Right ventricle myocardium inferior (tissue), 1 donor: Measurements from ENCODE around the gene UGT1A9. TPM values are rescaled to one million over a fixed set of nuclear protein-coding genes. Genes with fewer than 3 reads are reported as not detected.

Experiments
- ATAC-seq: fragments of 200-7000 bp; cut with Tn5 transposase; one replicate; pipeline ENCODE4 v1.9.1; 2020; ENCODE audit warnings: mild to moderate bottlenecking, moderate library complexity
- DNase-seq: peaks from one replicate; pipeline ENCODE4 v3.0.0; 2021; ENCODE audit errors: missing footprints
- intact Hi-C: fragments of 100-400 bp; cut with DNase I; formaldehyde crosslinking; loops from one replicate; pipeline ENCODE4 v1.11.0; 2022
- total RNA-seq: library from RNA; stranded (reverse); fragmentation: NEBNext Ultra II Directional; extraction: Animal tissue kit (Norgen Biotek cat#: 25700); gene quantifications from one replicate; pipeline ENCODE4 v1.2.1, GENCODE V29; 2021
- donor health status: DM: no; HTN: yes; CAD: no; lungs with severe emphysema.

Gene UGT1A9
- total RNA-seq, 1 donor from 2014 or later: not detected

- no peak for ATAC-seq
- DNase-seq: no peak
- intact Hi-C loops: no loop called here
Observed at GRCh38 chr2:233803994-233804393, 132.3 kb downstream of the UGT1A9 start.

GRCh38 chr2:233807215-233807865 is 135.6 kb downstream of the UGT1A9 start:
- intact Hi-C loops: no loop called here
- DNase-seq: no peak
- ATAC-seq: no peak

GRCh38 chr2:233807966-233808935 is 136.6 kb downstream of the UGT1A9 start:
- ATAC-seq: no peak
- intact Hi-C loops: no loop called here
- no peak for DNase-seq

- ATAC-seq (no peak), DNase-seq (no peak)
- intact Hi-C loops: no loop called here
Observed at GRCh38 chr2:233810385-233810784, 138.7 kb downstream of the UGT1A9 start.

- ATAC-seq (no peak), DNase-seq (no peak)
- intact Hi-C loops: no loop called here
Observed at GRCh38 chr2:233811087-233811486, 139.4 kb downstream of the UGT1A9 start.

- no peak for DNase-seq
- ATAC-seq: no peak
- intact Hi-C loops: no loop called here
Observed at GRCh38 chr2:233811732-233812131, 140.0 kb downstream of the UGT1A9 start.

- intact Hi-C loops: no loop called here
- DNase-seq (no peak), ATAC-seq (no peak)
Observed at GRCh38 chr2:233813236-233814055, 141.7 kb downstream of the UGT1A9 start.

GRCh38 chr2:233814056-233814835 is 142.5 kb downstream of the UGT1A9 start:
- no peak for ATAC-seq
- intact Hi-C loops: no loop called here
- DNase-seq: no peak

- intact Hi-C loops: no loop called here
- ATAC-seq (no peak), DNase-seq (no peak)
Observed at GRCh38 chr2:233815861-233816260, 144.2 kb downstream of the UGT1A9 start.

- intact Hi-C loops: no loop called here
- ATAC-seq: no peak
Observed at GRCh38 chr2:233816334-233816733, 144.6 kb downstream of the UGT1A9 start.

GRCh38 chr2:233816771-233817170 is 145.1 kb downstream of the UGT1A9 start:
- ATAC-seq (peak; percentile 11), DNase-seq (no peak)
- intact Hi-C loops: no loop called here

More at GRCh38 chr2:233816334-233816733, 144.6 kb downstream of the UGT1A9 start:
- DNase-seq: no peak

GRCh38 chr2:233817361-233817911 is 145.7 kb downstream of the UGT1A9 start:
- no peak for DNase-seq
- intact Hi-C loops: no loop called here
- ATAC-seq: no peak

GRCh38 chr2:233817995-233818638 is 146.4 kb downstream of the UGT1A9 start:
- ATAC-seq: no peak
- no peak for DNase-seq
- intact Hi-C loops: no loop called here

- ATAC-seq: no peak
- intact Hi-C loops: no loop called here
- no peak for DNase-seq
Observed at GRCh38 chr2:233818639-233819621, 147.2 kb downstream of the UGT1A9 start.

- ATAC-seq: no peak
- intact Hi-C loops: no loop called here
- no peak for DNase-seq
Observed at GRCh38 chr2:233819884-233820773, 148.4 kb downstream of the UGT1A9 start.

- ATAC-seq: no peak
- intact Hi-C loops: no loop called here
- no peak for DNase-seq
Observed at GRCh38 chr2:233820774-233821105, 149.0 kb downstream of the UGT1A9 start.
